Measurements from ENCODE around the gene TCIRG1. TPM values are rescaled to one million over a fixed set of nuclear protein-coding genes. Genes with fewer than 3 reads are reported as not detected.

Gene TCIRG1
- total and polyA plus RNA-seq, 2 of the 13 experiments (the other 11 are each of a cell fraction or from before 2014, with no cell fraction given): 48.0 to 69.6 TPM

DNA sequence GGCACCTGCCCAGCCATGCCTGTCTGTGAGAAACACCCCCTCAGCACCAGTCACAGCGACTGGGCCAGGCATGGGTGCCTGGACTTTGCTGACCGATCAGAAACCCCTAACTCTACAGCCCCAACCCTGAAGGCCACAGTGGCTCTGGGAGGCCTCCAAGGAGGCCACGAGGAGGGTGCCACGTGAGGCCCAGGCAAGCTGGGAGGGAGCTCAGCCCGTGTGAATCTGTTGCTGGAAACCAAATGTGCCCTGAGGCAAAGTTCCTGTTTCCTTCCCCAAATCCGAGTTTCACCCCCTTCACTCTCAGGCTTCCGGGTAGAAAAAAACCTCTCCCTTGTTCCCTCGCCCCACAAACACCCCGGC, 36.3 kb upstream of the TCIRG1 start:
- no peaks in the 10 kb centered on the region for H3K79me2 ChIP-seq (ENCODE audit: insufficient read depth, low read length)
- ATAC-seq: peak; percentile 17; the same call in 1 of the 3 replicates
- BruUV-seq (replicated peaks): TSS peak; percentile 63
- no peaks in the 10 kb centered on the region for H3K36me3 ChIP-seq (replicated peaks in 1 of 2; ENCODE audit: control insufficient read depth in 1 of 2, insufficient read depth in 2 of 2, low read length in 2 of 2)
- no peak overlapping the region for H3K27ac ChIP-seq (ENCODE audit: extremely low read length, insufficient read depth, low read length)
- peaks cover 48% of the 10 kb centered on the region for H3K4me1 ChIP-seq (ENCODE audit: insufficient read depth, low read length)
- no peaks in the 10 kb centered on the region for H3K27me3 ChIP-seq (ENCODE audit: control insufficient read depth in 1 of 2, insufficient read depth in 2 of 2, low read length in 2 of 2)
- no peak for DNase-seq (ENCODE audit: low spot score)
- H3K9ac ChIP-seq (ENCODE audit: insufficient read depth, low read depth, low read length): no peak overlapping the region
- H2AFZ ChIP-seq (ENCODE audit: low read length): no peak overlapping the region
- intact Hi-C loops (cut with micrococcal nuclease; ENCODE audit: unreplicated experiment): no loop called here
- ChIA-PET CTCF (ENCODE audit: low intra/inter-chr PET ratio, low total read pairs) (no interaction called here), POLR2A (interaction anchor here (0.8 to 1.4 kb wide), 2 partner anchors 36 to 37 kb away, joined by 3 to 4 read pairs; partner anchors contain the start of gene TCIRG1)
- H3K9me3 ChIP-seq (ENCODE audit: low read length): no peaks in the 10 kb centered on the region
- no peak for FAIRE-seq
- in situ Hi-C loops (cut with HindIII; ENCODE audit: extremely low pct_ligation_motif_present, low pct_unique_long_range_greater_than_20kb): no loop called here
- no peaks in the 10 kb centered on the region for H4K20me1 ChIP-seq (ENCODE audit: insufficient read depth, low read length)
- TF ChIP-seq NFE2L2 (IDR thresholded peaks at IDR 0.05; ENCODE audit: low read length) (no peak), ZFP91 (CRISPR knock-in tag; IDR thresholded peaks at IDR 0.05; ENCODE audit: borderline replicate concordance) (0 out of 2 replicates have a peak, but pooled peaks have one; percentile 47)
- TF ChIP-seq, protein P1, sequence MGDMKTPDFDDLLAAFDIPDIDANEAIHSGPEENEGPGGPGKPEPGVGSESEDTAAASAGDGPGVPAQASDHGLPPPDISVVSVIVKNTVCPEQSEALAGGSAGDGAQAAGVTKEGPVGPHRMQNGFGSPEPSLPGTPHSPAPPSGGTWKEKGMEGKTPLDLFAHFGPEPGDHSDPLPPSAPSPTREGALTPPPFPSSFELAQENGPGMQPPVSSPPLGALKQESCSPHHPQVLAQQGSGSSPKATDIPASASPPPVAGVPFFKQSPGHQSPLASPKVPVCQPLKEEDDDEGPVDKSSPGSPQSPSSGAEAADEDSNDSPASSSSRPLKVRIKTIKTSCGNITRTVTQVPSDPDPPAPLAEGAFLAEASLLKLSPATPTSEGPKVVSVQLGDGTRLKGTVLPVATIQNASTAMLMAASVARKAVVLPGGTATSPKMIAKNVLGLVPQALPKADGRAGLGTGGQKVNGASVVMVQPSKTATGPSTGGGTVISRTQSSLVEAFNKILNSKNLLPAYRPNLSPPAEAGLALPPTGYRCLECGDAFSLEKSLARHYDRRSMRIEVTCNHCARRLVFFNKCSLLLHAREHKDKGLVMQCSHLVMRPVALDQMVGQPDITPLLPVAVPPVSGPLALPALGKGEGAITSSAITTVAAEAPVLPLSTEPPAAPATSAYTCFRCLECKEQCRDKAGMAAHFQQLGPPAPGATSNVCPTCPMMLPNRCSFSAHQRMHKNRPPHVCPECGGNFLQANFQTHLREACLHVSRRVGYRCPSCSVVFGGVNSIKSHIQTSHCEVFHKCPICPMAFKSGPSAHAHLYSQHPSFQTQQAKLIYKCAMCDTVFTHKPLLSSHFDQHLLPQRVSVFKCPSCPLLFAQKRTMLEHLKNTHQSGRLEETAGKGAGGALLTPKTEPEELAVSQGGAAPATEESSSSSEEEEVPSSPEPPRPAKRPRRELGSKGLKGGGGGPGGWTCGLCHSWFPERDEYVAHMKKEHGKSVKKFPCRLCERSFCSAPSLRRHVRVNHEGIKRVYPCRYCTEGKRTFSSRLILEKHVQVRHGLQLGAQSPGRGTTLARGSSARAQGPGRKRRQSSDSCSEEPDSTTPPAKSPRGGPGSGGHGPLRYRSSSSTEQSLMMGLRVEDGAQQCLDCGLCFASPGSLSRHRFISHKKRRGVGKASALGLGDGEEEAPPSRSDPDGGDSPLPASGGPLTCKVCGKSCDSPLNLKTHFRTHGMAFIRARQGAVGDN (CRISPR knock-in tag; IDR thresholded peaks at IDR 0.05): peak; percentile 20; the same call in 1 of the 2 replicates
- peak overlapping the region; percentile 90 for H3K4me2 ChIP-seq (ENCODE audit: low read depth, low read length)
- H3K4me3 ChIP-seq (replicated peaks in 1 of 3; ENCODE audit: insufficient read depth in 1 of 3, low read depth in 2 of 3, low read length in 3 of 3): peak overlapping the region in 1 of 3 experiments; percentile 72; a peak in 2 of 6 replicates
- 77% methylated on average over 8 of the region's 9 CpGs for WGBS (ENCODE audit: low lambda C conversion rate)

Measured in HepG2 (cell line).